Measurements from ENCODE around the gene KIAA1217.

GRCh38 chr10:24353319-24353718, 144.4 kb downstream of the KIAA1217 start:
- no peak for TF ChIP-seq CTCF (IDR thresholded peaks at IDR 0.05)
- TF ChIP-seq POLR2A (IDR thresholded peaks at IDR 0.05): no peak
